NOMO-1 (cell line): Measurements from ENCODE around the gene ERGIC1.

Source experiments
- DNase-seq, 2 experiments: peaks; one replicate each; lab custom pipeline; 2025; ENCODE audit not compliant: unreplicated experiment in 2 of 2; lab: John Stamatoyannopoulos, UW

Gene ERGIC1

GRCh38 chr5:172911976-172912375 is 77.9 kb downstream of the ERGIC1 start:
- DNase-seq = no peak

GRCh38 chr5:172913117-172913850 is 79.2 kb downstream of the ERGIC1 start:
- DNase-seq = no peak

GRCh38 chr5:172915514-172915913 is 81.5 kb downstream of the ERGIC1 start:
- no peak for DNase-seq

- DNase-seq = no peak
Observed at GRCh38 chr5:172918421-172919371, 84.6 kb downstream of the ERGIC1 start.

GRCh38 chr5:172919525-172920446 is 85.7 kb downstream of the ERGIC1 start:
- no peak for DNase-seq

- DNase-seq = no peak
Observed at GRCh38 chr5:172920447-172920849, 86.4 kb downstream of the ERGIC1 start.

- no peak for DNase-seq
Observed at GRCh38 chr5:172920995-172921394, 86.9 kb downstream of the ERGIC1 start.

DNA sequence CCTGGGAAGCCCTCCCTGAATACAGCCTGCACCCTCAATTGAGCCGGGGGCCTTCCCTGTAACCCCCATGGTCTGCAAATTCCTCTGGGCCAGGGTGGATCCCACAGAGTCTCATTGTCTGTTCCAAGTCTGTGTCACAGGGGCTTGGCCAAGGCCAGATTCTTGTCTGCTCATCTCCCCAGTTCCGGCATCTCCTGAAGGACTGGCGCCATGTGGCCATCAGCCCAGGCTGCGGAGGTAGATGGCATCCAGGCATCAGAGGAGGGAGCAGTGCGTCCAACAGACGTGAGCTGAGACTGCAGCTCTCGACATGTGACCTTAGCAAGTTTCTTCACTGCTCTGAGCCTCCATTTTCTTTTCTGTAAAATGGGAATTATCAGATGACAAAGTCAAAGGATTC is 87.9 kb downstream of the ERGIC1 start:
- DNase-seq = no peak

DNA sequence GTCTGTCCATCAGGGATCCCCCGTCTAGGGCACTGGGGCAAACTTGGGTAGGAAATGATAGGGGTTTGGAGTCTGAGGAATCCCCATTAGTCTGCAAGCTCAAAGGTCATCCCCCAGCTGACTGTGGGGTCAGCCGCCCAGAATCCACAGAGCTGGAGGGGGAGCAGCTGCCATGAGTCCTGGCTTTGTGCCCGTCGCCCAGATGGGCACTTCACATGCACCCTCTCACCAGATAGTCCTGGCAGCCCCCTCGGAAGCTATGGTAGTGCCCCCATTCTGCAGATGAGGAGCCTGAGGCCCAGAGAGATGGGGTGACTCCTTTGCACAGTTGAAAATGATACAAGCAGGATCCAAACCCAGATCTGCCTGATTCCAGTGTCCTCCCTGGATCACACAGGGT is 89.5 kb downstream of the ERGIC1 start:
- DNase-seq = no peak

GRCh38 chr5:172925336-172925948 is 91.4 kb downstream of the ERGIC1 start:
- no peak for DNase-seq

GRCh38 chr5:172926008-172926523 is 92.0 kb downstream of the ERGIC1 start:
- no peak for DNase-seq

DNA sequence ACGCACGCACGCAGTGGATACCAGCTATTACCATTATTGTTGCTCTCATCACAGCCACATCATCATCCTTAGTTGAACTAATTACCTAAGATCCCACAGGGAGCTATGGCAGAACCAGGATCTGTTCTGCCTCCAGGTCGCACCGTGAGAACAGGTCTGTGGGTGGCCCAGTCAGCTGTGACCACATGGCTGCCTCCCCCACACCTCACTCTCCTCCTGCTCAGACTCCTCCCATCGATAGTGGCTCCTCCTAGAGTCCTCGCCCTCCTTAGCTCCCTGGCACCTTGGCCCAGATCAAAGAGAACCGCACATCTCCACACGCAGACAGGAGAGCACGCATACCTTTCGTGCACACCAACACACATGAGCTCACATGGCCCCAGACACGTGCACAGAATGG is 92.7 kb downstream of the ERGIC1 start:
- no peak for DNase-seq

DNA sequence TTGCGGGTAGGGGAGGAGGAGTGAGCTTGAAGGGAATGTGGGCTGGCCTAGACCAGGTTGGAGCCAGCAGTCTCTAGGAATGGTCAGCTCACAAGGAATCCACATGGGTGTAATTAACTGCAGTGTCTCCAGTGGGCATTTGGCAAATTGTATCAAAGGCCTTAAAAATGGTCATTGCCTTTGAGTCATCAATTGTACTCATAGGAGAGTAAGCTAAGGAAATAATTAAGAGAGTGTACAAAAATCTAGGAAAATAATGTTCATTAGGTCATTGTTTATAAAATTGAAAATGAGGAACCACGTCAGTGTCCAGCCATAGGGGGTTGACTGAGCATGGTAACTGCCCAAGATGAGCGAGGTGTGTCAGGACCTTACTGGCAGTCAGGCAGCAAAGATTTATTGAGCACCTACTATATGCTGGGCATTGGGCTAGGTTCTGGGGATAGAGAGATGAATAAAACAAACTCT is 95.4 kb downstream of the ERGIC1 start:
- DNase-seq = no peak

GRCh38 chr5:172931001-172931536 is 97.0 kb downstream of the ERGIC1 start:
- DNase-seq = no peak

DNA sequence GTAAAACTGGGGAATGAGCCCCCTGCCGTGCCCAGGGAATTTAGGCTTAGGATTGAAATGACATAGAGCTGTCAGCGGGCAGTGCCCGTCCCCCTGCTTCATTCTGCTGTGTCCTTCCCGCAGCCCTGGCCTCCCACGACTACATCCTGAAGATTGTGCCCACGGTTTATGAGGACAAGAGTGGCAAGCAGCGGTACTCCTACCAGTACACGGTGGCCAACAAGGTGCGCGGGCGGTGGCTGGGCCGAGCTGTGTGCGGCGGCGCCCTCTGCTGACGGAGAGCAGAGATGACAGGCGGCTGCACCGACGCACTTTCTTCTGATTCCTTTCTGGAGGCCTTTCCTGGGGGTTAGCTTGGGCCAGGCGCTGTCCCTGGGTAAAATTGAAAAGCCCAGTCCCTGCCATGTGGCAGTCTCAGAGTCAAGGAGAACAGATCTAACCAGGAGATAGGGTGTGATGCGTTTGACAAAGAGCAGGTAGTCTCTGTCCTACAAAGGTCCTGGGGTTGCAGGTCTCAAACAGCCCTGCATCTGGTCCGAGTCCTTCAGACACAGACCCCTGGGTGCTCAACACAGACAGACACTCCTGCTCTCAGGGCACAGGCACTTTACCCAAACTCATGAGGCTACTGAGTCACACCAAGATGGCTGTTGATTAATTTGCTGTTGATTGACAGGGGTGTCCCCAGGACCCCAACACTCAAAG is 98.4 kb downstream of the ERGIC1 start:
- DNase-seq = peak; percentile 31 to 41

GRCh38 chr5:172933238-172933637 is 99.2 kb downstream of the ERGIC1 start:
- DNase-seq = no peak

GRCh38 chr5:172935096-172935495 is 101.0 kb downstream of the ERGIC1 start:
- DNase-seq = no peak

- no peak for DNase-seq
Observed at GRCh38 chr5:172936401-172936800, 102.3 kb downstream of the ERGIC1 start.

- DNase-seq = no peak
Observed at GRCh38 chr5:172939071-172939470, 105.0 kb downstream of the ERGIC1 start.
